Left cardiac atrium (tissue), 4 donors: ENCODE results near the gene ZNF573. TPM values are rescaled to one million over a fixed set of nuclear protein-coding genes. Genes with fewer than 3 reads are reported as not detected.

Experiments
- ATAC-seq, 2 donors: fragments of 200-7000 bp; cut with Tn5 transposase; one replicate each; pipeline ENCODE4 v1.9.1; 2020; ENCODE audit warnings: mild to moderate bottlenecking in 2 of 2, moderate library complexity in 2 of 2
- DNase-seq: peaks from one replicate; pipeline ENCODE4 v3.0.0-alpha.2; 2020
- intact Hi-C, 2 donors: fragments of 100-400 bp; cut with DNase I; formaldehyde crosslinking; loops; one replicate each; pipeline versions ENCODE4 v1.14.1 to v1.15.1; 2022 to 2023
- total RNA-seq, 2 donors: library from RNA; stranded (reverse); fragmentation: NEBNext Ultra II Directional; extraction: Animal tissue kit (Norgen Biotek cat#: 25700); gene quantifications; one replicate each; pipeline ENCODE4 v1.2.1, GENCODE V29; 2021
- donor health status: DM: no; HTN: yes; CAD: no.
- donor health status: DM: no; HTN: yes; CAD: no; lungs with severe emphysema.
- donor health status: DM: yes; HTN: yes; CAD: no.
- donor health status: Dilated cardiomyopathy.

The ZNF573 gene
- total RNA-seq, 2 donors from 2014 or later, result 9.7 to 11.0 TPM

DNA sequence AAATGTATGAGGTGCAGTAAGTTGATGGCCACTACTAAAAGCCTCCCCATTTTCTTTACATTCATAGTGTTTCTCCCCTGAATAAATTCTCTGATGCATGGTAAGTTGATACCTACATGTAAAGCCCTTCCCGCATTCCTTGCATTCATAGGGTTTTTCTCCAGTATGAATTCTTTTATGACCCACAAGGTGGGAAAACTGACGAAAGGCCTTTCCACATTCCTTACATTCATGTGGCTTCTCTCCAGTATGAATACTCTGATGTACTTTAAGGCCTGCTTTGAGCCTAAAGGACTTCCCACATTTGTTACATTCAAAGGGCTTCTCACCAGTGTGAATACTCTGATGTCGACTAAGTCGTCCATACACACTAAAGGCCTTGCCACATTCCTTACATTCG lies 80.3 kb downstream of the ZNF573 start:
- ATAC-seq (no peak), DNase-seq (no peak)
- intact Hi-C loops, result no loop called here

- intact Hi-C loops, result no loop called here
- no peak for DNase-seq
- no peak for ATAC-seq
Measured at GRCh38 chr19:37698216-37698615, 81.2 kb downstream of the ZNF573 start.

GRCh38 chr19:37695144-37695899 lies 84.1 kb downstream of the ZNF573 start:
- no peak for ATAC-seq
- DNase-seq, result no peak
- intact Hi-C loops, result no loop called here

GRCh38 chr19:37692956-37693620 lies 86.3 kb downstream of the ZNF573 start:
- DNase-seq, result no peak
- no peak for ATAC-seq
- intact Hi-C loops, result no loop called here

DNA sequence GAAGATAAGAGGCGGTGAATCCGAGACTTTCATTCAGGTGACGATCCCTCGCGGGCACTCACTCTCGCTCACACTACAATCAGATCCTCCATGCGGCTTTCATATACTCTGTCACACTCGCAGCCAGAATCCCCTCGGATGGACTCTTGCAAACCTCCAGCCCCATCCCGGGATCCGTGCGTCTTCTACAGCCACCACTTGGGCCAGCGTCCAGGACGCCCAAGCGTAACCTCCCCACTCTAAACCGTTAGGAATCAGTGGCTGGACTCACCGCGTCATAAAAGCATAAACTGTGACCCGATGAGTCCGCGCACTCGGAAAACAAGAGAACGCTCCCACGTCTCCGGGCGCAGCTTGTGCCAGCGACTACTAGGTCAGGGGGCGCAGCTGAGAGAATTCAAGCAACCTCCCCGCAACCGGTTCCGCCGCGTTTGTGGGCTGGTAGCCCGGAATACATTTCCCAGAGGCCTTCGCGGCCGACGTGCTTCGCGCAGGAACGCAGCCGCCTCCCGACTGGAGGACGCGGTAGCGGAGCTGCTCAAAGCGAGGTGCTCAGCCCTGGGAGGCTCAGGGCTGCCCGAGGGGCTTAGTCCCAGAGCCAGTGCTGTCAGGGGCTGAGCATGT lies 87.4 kb downstream of the ZNF573 start:
- ATAC-seq, result peak; percentile 97 to 98
- intact Hi-C loops, result no loop called here
- DNase-seq, result peak; percentile 93

Other genes with a start within 250 kb of the ZNF573 start
- gene ZNF571, start 184.8 kb downstream of the ZNF573 start, total RNA-seq, result 1 to 10 TPM; 3.4 to 4.5 TPM
- gene ZNF540, start 184.7 kb downstream of the ZNF573 start, total RNA-seq, result 1 to 10 TPM; 5.3 to 7.4 TPM
- 1 to 10 TPM; 5.8 to 7.3 TPM for gene ZFP30, start 124.1 kb downstream of the ZNF573 start, total RNA-seq
- 1 to 10 TPM; 5.5 to 8.0 TPM for gene ZNF607, start 59.8 kb downstream of the ZNF573 start, total RNA-seq
- gene WDR87, start 127.0 kb upstream of the ZNF573 start, total RNA-seq, result not detected
- gene SIPA1L3, start 127.6 kb upstream of the ZNF573 start, total RNA-seq, result 1 to 10 TPM; 9.8 to 10.0 TPM